Inflammatory macrophage treated with lipopolysaccharide for 1 hour (primary cell): Measurements from ENCODE around the gene SLC2A4RG.

Experiments used
- DNase-seq, 2 donors: peaks; one replicate each; pipeline ENCODE4 v3.0.0-alpha.2; 2020 to 2022

Gene SLC2A4RG

DNA sequence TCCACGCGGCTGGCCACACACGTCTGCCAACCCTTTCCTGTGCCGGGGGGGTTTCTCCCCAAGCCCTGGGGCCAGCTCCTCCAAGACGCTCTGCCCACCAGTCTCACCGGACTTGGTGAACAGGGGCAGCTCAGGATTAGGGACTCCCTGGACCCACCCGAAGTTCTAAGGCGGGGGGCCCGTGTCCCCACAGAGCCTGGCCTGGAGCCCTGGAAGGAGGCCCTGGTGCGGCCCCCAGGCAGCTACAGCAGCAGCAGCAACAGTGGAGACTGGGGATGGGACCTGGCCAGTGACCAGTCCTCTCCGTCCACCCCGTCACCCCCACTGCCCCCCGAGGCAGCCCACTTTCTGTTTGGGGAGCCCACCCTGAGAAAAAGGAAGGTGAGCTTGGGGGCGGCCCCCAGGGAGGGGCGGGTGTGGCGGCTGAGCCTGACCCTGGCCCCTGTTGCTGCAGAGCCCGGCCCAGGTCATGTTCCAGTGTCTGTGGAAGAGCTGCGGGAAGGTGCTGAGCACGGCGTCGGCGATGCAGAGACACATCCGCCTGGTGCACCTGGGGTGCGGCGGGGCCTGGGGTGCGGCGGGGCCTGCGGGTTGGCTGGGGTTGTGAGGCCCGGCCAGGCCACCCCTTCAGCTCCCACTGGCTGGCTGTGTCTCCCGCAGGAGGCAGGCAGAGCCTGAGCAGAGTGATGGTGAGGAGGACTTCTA lies 2.3 kb downstream of the SLC2A4RG start:
- DNase-seq = no peak

GRCh38 chr20:63742381-63743024 lies 2.9 kb downstream of the SLC2A4RG start:
- DNase-seq = no peak

- DNase-seq = no peak
Observed at GRCh38 chr20:63743210-63743970, 3.8 kb downstream of the SLC2A4RG start.

GRCh38 chr20:63744158-63744557 lies 4.6 kb downstream of the SLC2A4RG start:
- DNase-seq = no peak

DNA sequence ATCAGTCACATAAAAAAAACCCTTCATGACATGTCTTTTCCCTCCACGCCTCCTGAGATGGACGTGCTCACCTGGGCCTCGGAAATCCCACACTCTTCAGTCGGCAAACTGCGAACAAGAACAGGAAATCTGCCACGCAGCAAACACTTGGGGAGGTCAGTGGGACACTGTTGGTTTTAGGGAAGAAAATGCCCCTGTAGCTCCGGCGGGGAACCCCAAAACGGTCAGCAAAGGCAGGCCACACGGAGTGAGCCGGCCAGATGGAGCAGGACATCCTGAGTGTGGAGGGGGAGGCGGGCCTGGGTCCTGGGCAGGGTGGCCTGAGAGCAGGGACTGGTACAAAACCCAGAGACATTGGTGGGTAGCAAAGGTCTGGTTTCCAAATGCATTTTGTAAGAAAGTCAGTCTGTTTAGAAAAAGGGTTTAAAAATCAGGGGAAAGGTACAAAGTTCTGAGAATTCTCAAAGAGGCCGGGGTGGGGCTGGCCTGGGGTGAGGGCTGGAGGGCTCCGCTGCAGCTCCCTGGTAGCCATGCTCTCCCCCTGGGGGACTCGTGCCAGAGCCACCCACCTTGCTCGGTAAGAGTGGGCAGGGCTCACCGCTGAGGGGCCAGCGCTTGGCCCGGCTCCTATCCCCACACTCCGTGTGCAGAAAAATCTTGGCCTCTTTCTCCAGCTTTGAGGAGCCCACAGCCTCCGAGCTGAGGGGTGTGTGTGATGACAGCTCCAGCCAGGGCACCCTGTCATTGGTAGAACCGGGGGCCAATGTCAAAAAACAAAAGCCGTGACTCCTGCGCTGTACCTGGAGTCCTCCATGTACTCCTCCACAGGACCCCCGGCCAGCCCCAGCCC lies 5.2 kb downstream of the SLC2A4RG start:
- no peak for DNase-seq

DNA sequence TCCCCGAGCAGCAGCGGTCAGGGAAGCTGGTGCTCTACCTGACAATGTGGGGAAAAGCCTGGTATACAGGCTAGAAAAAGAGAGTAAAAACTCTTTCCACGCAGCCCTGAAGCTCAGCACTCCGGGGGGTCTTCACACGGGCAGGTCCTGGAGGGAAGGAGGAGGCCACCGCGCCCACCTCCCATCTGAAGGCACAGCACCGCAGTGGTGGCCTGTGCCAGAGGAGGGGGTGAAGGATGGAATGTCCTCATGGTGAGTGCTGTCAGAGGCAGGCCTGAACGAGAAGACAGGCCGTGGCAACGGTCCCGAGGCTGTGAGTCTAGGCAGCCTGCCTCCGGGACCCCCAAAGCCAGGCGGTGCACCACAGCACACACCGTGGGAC lies 5.8 kb downstream of the SLC2A4RG start:
- DNase-seq = no peak

GRCh38 chr20:63745961-63746731 lies 6.6 kb downstream of the SLC2A4RG start:
- DNase-seq = no peak

- DNase-seq = no peak
Observed at GRCh38 chr20:63746751-63747315, 7.3 kb downstream of the SLC2A4RG start.

- no peak for DNase-seq
Observed at GRCh38 chr20:63747622-63748069, 8.1 kb downstream of the SLC2A4RG start.

DNA sequence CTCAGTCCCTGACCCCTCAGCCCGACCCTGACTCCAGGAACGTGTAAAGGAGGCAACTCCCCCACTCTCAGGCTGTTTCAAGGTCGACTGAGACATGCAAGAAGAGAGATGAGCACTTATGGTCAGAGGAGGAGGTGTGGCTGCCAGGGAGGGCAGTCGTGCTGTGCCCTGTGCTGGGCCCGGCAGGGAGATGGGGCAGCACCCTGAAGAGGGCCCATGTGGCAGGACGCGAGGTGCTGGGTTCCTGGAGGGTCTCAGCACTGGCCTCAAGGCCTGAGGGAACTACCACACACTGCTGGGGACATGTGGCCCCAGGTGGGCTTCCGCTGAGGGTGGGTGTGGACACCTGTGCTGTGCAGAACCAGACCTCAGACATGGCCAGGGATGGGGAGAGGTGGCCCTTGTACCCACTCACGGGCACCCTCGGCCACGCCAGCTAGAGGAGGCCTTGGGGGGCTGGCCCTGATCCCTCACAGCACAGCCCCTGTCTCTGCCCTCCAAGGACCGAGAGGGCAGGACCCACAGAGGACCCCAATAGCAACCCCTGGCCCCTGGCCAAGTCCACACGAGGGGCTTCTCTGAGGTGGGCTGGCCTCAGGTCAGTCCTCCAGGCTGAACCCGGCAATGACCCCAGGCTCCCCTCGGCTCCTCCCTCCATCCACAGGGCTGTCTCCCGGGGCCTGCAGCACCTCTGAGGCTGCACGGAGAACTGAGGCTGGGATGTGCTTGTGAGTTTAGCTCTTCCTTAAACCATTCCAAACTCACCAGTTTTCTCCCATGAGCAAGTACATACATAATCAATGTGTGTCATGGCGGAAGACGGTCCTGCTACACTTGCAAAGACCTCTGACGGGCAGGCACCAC lies 8.7 kb downstream of the SLC2A4RG start:
- no peak for DNase-seq

- DNase-seq = no peak
Observed at GRCh38 chr20:63748934-63749270, 9.3 kb downstream of the SLC2A4RG start.

GRCh38 chr20:63749597-63750508 lies 10.3 kb downstream of the SLC2A4RG start:
- DNase-seq = no peak

- no peak for DNase-seq
Observed at GRCh38 chr20:63750807-63751470, 11.4 kb downstream of the SLC2A4RG start.

- no peak for DNase-seq
Observed at GRCh38 chr20:63751471-63752271, 12.1 kb downstream of the SLC2A4RG start.

GRCh38 chr20:63752411-63753101 lies 13.0 kb downstream of the SLC2A4RG start:
- no peak for DNase-seq

DNA sequence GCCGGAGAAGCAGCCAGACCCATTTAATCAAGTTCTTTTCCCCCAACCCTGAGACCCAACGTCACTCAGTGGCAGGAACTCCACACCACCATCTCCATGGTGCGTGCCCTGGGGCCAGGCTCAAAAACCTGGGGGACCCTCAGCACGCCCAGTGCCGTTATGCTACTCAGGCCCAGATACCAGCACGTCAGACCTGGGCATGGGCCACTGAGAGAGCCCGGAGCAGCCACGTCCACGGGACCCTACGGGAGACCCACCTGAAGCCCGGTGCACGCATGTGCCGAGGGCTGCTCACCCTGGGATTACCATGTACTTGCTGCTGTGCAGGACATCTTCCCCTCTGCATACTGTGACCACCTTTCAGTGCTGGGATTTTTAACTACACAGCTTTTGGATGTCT lies 13.8 kb downstream of the SLC2A4RG start:
- no peak for DNase-seq

DNA sequence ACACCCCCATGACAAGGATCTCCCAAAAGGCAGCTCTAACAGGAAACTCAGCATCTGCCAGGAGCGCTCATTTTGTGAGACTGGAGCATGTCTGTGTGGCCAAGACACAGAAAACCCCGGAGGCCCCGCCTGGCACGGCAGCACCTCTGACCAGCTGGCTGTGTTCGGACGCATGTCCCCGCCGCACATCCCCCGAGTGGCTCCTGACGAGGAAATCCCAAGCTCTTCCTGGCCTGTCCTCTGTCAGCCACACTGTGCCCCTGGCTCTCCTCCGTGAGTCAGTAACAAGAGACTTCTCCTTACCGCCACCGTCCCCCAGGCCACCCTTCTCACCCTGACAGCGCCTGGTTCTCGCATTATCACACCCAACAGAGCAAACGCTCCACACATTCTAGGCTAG lies 14.4 kb downstream of the SLC2A4RG start:
- DNase-seq = no peak
